UCSD-AML1 (cell line): ENCODE data around the gene IGFL4.
"Not testable (repeated sequence)": the region's sequence is repeated elsewhere in the genome, so short reads cannot be mapped to it uniquely, and the experiment has no call there.

Experiments used
- DNase-seq: peaks from one replicate; lab custom pipeline; 2025; ENCODE audit not compliant: unreplicated experiment; lab: John Stamatoyannopoulos, UW

Gene IGFL4

GRCh38 chr19:46040952-46041500 is at the start of gene IGFL4:
Gene IGFL4, minus strand, starts transcription at chr19:46041002. Its CDS starts 40 bp downstream, at chr19:46040962.
- DNase-seq, result no peak

GRCh38 chr19:46090444-46090843 is 49.6 kb upstream of the IGFL4 start:
- no peak for DNase-seq

- no peak for DNase-seq
Observed at GRCh38 chr19:46089432-46089831, 48.6 kb upstream of the IGFL4 start.

- no peak for DNase-seq
Observed at GRCh38 chr19:46088101-46088500, 47.3 kb upstream of the IGFL4 start.

- DNase-seq, result no peak
Observed at GRCh38 chr19:46085888-46086287, 45.1 kb upstream of the IGFL4 start.

- DNase-seq, result no peak
Observed at GRCh38 chr19:46082728-46083050, 41.9 kb upstream of the IGFL4 start.

GRCh38 chr19:46081928-46082727 is 41.3 kb upstream of the IGFL4 start:
- no peak for DNase-seq

GRCh38 chr19:46080561-46080960 is 39.8 kb upstream of the IGFL4 start:
- DNase-seq, result no peak

GRCh38 chr19:46079576-46079975 is 38.8 kb upstream of the IGFL4 start:
- no peak for DNase-seq

- not testable (repeated sequence) for DNase-seq
Observed at GRCh38 chr19:46078573-46079332, 38.0 kb upstream of the IGFL4 start.

GRCh38 chr19:46077815-46078167 is 37.0 kb upstream of the IGFL4 start:
- no peak for DNase-seq

- peak; percentile 60 for DNase-seq
Observed at GRCh38 chr19:46076951-46077814, 36.4 kb upstream of the IGFL4 start.

GRCh38 chr19:46076031-46076880 is 35.5 kb upstream of the IGFL4 start:
- no peak for DNase-seq

GRCh38 chr19:46073268-46073922 is 32.6 kb upstream of the IGFL4 start:
- DNase-seq, result no peak

GRCh38 chr19:46069806-46070341 is 29.1 kb upstream of the IGFL4 start:
- no peak for DNase-seq

GRCh38 chr19:46068345-46069258 is 27.8 kb upstream of the IGFL4 start:
- DNase-seq, result no peak

- no peak for DNase-seq
Observed at GRCh38 chr19:46067691-46068090, 26.9 kb upstream of the IGFL4 start.

- no peak for DNase-seq
Observed at GRCh38 chr19:46066471-46066870, 25.7 kb upstream of the IGFL4 start.
